ENCODE data around the gene KIF14. TPM values are rescaled to one million over a fixed set of nuclear protein-coding genes. Genes with fewer than 3 reads are reported as not detected.

Gene KIF14
- total RNA-seq, 2 donors from 2014 or later = not detected

DNA sequence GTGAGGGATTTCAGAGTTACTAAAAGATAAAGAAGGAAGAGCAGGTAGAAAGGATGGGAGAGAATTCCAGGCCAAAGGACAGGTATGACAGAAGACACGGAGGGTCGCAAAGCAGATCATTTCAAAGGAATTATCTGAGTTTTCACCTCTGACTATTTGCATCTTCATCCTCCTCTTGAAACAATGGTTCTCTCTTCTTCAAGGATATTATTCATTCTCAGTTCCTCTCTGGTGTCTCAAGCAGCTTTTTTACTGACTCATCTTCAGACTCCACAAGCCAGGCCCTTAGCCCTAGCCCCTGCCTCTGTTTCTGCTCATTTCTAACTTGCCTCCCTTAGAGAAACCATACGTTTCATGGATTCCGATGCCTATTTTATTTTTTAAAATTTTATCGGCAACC, 34.1 kb upstream of the KIF14 start:
- no peak overlapping the region for H3K4me3 ChIP-seq
- ATAC-seq (no peak), DNase-seq (no peak)
- no peak for TF ChIP-seq POLR2A (IDR thresholded peaks at IDR 0.05)
- TF ChIP-seq, protein P1, sequence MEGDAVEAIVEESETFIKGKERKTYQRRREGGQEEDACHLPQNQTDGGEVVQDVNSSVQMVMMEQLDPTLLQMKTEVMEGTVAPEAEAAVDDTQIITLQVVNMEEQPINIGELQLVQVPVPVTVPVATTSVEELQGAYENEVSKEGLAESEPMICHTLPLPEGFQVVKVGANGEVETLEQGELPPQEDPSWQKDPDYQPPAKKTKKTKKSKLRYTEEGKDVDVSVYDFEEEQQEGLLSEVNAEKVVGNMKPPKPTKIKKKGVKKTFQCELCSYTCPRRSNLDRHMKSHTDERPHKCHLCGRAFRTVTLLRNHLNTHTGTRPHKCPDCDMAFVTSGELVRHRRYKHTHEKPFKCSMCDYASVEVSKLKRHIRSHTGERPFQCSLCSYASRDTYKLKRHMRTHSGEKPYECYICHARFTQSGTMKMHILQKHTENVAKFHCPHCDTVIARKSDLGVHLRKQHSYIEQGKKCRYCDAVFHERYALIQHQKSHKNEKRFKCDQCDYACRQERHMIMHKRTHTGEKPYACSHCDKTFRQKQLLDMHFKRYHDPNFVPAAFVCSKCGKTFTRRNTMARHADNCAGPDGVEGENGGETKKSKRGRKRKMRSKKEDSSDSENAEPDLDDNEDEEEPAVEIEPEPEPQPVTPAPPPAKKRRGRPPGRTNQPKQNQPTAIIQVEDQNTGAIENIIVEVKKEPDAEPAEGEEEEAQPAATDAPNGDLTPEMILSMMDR (IDR thresholded peaks at IDR 0.05) = no peak
- no peak overlapping the region for H3K27ac ChIP-seq
- H3K9me3 ChIP-seq = no peaks in the 10 kb centered on the region
- intact Hi-C loops (cut with DNase I) = no loop called here
- H3K4me1 ChIP-seq = no peaks in the 10 kb centered on the region
- H3K27me3 ChIP-seq = no peaks in the 10 kb centered on the region
- peaks cover 0 to 10% of the 10 kb centered on the region in 2 donors for H3K36me3 ChIP-seq (replicated peaks in 1 of 2; ENCODE audit: insufficient read depth in 1 of 2, low read depth in 2 of 2)
- 84 to 95% methylated on average over 5 of the region's 5 CpGs for whole genome bisulfite sequencing, 2 donors

DNA sequence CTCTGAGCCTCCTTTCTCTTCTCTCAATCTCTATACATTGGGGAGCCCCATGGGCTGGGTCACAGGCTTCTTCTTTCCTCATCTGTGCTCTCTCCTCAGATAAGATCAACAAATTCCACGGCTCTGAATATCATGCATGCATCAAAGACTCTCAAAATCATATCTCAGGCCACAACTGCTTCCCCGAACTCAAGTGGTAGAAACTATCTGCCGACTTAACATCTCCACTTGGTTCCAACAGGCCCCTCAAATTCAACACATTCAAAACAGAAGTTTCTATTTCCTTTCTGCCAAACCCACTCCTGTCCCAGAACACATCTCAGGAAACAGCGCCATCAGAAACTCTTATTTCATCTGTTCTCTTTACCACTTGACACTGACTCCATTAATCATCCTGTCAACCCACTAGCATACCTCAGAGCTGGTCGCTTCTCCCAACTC, 32.5 kb upstream of the KIF14 start:
- WGBS, 2 donors = 79 to 87% methylated on average over 5 of the region's 5 CpGs
- TF ChIP-seq, protein P1 (IDR thresholded peaks at IDR 0.05) = no peak
- no peak for TF ChIP-seq POLR2A (IDR thresholded peaks at IDR 0.05)
- no peaks in the 10 kb centered on the region for H3K27me3 ChIP-seq
- ATAC-seq = no peak
- DNase-seq = no peak
- no peak overlapping the region for H3K4me3 ChIP-seq
- H3K27ac ChIP-seq = no peak overlapping the region
- no peaks in the 10 kb centered on the region for H3K9me3 ChIP-seq
- no peaks in the 10 kb centered on the region for H3K4me1 ChIP-seq
- intact Hi-C loops (cut with DNase I) = no loop called here
- H3K36me3 ChIP-seq (replicated peaks in 1 of 2; ENCODE audit: insufficient read depth in 1 of 2, low read depth in 2 of 2) = peaks cover 0 to 10% of the 10 kb centered on the region in 2 donors

DNA sequence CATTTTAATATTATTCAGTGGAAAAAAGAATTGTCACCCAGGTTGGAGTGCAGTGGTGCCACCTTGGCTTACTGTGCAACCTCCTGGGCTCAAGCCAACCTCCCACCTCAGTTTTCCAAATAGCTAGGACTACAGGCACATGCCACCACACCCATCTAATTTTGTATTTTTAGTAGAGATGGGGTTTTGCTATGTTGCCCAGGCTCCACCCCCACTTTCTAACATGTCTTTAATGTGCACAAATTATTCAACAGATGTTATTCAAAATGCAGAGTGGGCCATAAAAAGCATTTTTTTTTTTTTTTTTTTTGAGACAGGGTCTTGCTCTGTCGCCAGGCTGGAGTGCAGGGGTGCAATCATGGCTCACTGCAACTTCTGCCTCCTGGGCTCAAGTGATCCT, 31.8 kb upstream of the KIF14 start:
- no peak for ATAC-seq
- Histone ChIP-seq H3K36me3 (replicated peaks in 1 of 2; ENCODE audit: insufficient read depth in 1 of 2, low read depth in 2 of 2) (peaks cover 0 to 7% of the 10 kb centered on the region in 2 donors), H3K4me3 (no peak overlapping the region), H3K9me3 (no peaks in the 10 kb centered on the region), H3K27ac (no peak overlapping the region), H3K4me1 (no peaks in the 10 kb centered on the region), H3K27me3 (no peaks in the 10 kb centered on the region)
- no peak for DNase-seq
- WGBS, 2 donors = 79 to 100% methylated on average over 1 of the region's 1 CpG
- intact Hi-C loops (cut with DNase I) = no loop called here
- TF ChIP-seq POLR2A (IDR thresholded peaks at IDR 0.05) = no peak
- TF ChIP-seq, protein P1 (IDR thresholded peaks at IDR 0.05) = no peak

DNA sequence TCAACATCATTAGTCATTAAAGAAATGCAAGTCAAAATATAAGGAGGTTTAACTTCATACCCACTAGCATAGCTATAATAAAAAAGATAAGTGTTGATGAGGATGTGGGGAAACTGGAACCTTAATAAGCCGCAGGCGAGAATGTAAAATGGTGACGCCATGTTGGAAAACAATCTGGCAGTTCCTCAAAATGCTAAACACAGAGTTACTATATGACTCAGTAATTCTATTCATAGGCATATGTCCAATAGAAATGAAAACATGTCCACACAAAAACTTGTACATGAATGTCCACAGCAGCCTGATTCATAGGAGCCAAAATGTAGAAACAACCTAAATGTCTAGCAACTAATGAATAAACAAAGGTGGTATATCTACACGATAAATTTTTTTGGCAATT, 26.0 kb upstream of the KIF14 start:
- Histone ChIP-seq H3K4me1 (peaks cover 2% of the 10 kb centered on the region), H3K4me3 (no peak overlapping the region), H3K36me3 (replicated peaks in 1 of 2; ENCODE audit: insufficient read depth in 1 of 2, low read depth in 2 of 2) (peaks cover 0 to 4% of the 10 kb centered on the region in 2 donors), H3K9me3 (no peaks in the 10 kb centered on the region), H3K27ac (no peak overlapping the region), H3K27me3 (no peaks in the 10 kb centered on the region)
- ATAC-seq = no peak
- intact Hi-C loops (cut with DNase I) = no loop called here
- WGBS, 2 donors = 91 to 98% methylated on average over 4 of the region's 4 CpGs
- DNase-seq = peak in 1 of 4 donors; percentile 11
- TF ChIP-seq POLR2A (IDR thresholded peaks at IDR 0.05) = no peak
- TF ChIP-seq, protein P1 (IDR thresholded peaks at IDR 0.05) = no peak

DNA sequence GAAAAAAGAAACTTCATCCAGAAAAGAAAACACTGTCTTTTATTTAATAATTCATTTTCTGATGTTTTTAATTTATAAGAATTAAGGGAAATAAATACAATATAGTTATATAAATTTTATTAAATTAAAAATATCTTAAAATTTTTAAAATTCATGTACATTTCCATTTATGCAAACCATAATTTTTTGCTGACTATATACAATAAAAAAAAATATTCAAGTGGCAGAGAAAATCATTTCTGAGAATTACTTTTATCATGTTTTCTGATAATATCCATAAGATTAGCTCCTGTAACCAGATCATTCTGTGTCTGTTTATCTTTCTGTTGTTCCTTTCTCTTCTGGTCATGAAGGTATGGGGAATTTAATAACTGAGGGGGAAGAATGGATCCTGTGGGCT, 23.5 kb upstream of the KIF14 start:
- peaks cover 0 to 3% of the 10 kb centered on the region in 2 donors for H3K36me3 ChIP-seq (replicated peaks in 1 of 2; ENCODE audit: insufficient read depth in 1 of 2, low read depth in 2 of 2)
- ATAC-seq = no peak
- no peak overlapping the region for H3K4me3 ChIP-seq
- H3K27ac ChIP-seq = no peak overlapping the region
- no peaks in the 10 kb centered on the region for H3K27me3 ChIP-seq
- intact Hi-C loops (cut with DNase I) = no loop called here
- H3K4me1 ChIP-seq = peaks cover 20% of the 10 kb centered on the region
- TF ChIP-seq, protein P1 (IDR thresholded peaks at IDR 0.05) = no peak
- no peak for TF ChIP-seq POLR2A (IDR thresholded peaks at IDR 0.05)
- DNase-seq = no peak
- H3K9me3 ChIP-seq = no peaks in the 10 kb centered on the region

Measured in body of pancreas (tissue), 4 donors.